Prostate gland (tissue), 2 donors: ENCODE measurements around the gene WNK1.

Source experiments
- POLR2A ChIP-seq: fragments of 450-650 bp; IDR thresholded peaks from one replicate; pipeline ENCODE4 v1.6.1; 2016; ENCODE audit warnings: antibody characterized with exemption, mild to moderate bottlenecking
- POLR2AphosphoS5 ChIP-seq: sonication (generic); formaldehyde crosslinking; IDR thresholded peaks from one replicate; pipeline ENCODE4 v1.6.1; 2017; ENCODE audit warnings: antibody characterized with exemption
- TF ChIP-seq, protein P1 (sequence below), 4 experiments: fragments of 200-600 bp in 2 of 4; fragments of 450-650 bp in 2 of 4; sonication (generic) in 2 of 4; IDR thresholded peaks; 1 replicate in 3 of 4; 2 replicates in 1 of 4; pipeline ENCODE4 v1.5.1; 2016 to 2019; ENCODE audit warnings: antibody characterized with exemption in 4 of 4, mild to moderate bottlenecking in 2 of 4, moderate library complexity in 2 of 4

DNA sequence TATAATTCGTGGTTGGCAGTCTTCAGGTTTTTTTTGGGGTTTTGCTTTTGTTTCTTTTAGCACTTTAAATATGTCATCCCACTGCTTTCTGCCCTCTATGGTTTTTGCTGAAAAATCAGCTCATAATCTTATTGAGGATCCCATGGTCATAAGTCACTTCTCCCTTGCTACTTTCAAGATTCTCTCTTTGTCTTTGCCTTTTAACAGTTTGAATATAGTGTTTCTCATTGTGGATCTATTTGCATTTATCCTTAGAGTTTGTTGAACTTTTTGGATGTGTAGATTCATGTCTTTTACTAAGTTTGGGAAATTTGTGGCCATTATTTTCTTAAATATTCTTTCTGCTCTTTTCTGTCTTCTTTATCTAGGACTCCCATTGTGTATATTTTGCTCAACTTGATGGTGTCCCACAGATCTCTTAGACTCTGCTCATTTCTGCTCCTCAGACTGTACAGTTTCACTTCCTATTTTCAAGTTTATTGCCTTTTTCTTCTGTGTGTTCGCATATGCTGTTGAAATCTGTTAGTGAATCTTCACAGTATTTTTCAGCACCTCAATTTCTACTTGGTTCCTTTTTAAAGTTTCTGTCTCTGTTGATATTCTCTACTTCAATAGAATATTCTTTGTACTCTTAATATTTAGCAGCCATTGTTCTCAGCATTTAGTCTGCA, 70.8 kb downstream of the WNK1 start:
- TF ChIP-seq, protein P1, sequence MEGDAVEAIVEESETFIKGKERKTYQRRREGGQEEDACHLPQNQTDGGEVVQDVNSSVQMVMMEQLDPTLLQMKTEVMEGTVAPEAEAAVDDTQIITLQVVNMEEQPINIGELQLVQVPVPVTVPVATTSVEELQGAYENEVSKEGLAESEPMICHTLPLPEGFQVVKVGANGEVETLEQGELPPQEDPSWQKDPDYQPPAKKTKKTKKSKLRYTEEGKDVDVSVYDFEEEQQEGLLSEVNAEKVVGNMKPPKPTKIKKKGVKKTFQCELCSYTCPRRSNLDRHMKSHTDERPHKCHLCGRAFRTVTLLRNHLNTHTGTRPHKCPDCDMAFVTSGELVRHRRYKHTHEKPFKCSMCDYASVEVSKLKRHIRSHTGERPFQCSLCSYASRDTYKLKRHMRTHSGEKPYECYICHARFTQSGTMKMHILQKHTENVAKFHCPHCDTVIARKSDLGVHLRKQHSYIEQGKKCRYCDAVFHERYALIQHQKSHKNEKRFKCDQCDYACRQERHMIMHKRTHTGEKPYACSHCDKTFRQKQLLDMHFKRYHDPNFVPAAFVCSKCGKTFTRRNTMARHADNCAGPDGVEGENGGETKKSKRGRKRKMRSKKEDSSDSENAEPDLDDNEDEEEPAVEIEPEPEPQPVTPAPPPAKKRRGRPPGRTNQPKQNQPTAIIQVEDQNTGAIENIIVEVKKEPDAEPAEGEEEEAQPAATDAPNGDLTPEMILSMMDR (IDR thresholded peaks at IDR 0.05), result no peak
- TF ChIP-seq POLR2AphosphoS5, result no peak
- no peak for TF ChIP-seq POLR2A
